VCaP (cell line): ENCODE results near the gene MYCBP.

ENCODE experiments used
- H3K27ac ChIP-seq: fragments of 450-650 bp; 2 replicates; pipeline ENCODE4 v1.5.1; 2017
- TF ChIP-seq, protein P1 (sequence below): fragments of 450-650 bp; conservative IDR thresholded peaks from 2 replicates; pipeline ENCODE4 v1.5.1; 2017; ENCODE audit warnings: mild to moderate bottlenecking, moderate library complexity

MYCBP gene

DNA sequence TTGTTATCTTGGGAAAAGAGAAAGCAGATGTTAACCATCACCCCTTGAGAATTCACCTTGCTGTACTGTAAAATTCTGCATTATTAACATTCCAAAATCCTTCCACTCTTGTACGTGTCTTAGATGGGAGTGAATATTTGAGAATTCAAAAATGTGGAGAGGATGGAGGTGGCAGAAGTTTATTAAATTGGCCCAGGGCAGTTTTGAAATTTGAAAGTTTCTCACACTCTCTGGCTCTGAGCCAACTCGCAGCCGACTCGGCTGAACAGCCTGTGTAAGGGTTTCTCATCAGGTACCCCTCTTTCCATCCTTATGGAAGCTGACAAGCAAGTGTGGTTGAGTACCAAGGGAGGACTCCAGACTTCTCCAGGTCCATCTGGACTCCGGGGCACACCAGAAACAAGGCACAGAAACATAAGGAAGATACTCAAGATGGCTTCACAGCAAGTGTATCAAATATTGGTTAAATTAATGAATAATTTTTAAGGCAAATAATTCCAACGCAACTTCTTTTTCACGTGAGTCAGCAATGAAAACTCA is 58.6 kb downstream of the MYCBP start:
- TF ChIP-seq, protein P1, sequence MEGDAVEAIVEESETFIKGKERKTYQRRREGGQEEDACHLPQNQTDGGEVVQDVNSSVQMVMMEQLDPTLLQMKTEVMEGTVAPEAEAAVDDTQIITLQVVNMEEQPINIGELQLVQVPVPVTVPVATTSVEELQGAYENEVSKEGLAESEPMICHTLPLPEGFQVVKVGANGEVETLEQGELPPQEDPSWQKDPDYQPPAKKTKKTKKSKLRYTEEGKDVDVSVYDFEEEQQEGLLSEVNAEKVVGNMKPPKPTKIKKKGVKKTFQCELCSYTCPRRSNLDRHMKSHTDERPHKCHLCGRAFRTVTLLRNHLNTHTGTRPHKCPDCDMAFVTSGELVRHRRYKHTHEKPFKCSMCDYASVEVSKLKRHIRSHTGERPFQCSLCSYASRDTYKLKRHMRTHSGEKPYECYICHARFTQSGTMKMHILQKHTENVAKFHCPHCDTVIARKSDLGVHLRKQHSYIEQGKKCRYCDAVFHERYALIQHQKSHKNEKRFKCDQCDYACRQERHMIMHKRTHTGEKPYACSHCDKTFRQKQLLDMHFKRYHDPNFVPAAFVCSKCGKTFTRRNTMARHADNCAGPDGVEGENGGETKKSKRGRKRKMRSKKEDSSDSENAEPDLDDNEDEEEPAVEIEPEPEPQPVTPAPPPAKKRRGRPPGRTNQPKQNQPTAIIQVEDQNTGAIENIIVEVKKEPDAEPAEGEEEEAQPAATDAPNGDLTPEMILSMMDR = no peak
- no peak overlapping the region for H3K27ac ChIP-seq

DNA sequence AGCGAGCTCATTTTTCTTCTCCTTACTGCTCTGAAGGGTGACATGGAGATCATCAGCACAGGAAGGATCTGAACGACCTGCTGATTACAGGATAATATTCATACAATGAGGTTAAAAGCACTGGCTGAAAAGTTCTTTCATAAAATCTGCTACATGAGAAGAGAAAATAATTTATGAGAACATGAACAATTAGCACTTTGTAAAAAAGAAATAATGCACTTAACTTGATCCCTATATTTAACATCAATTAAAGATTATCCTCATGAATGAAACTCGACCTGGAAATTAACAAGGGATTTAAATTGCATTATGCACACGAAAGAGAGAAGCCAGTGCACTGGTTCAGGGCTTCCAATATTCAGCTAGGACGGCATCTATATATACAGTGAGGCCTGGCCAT is 60.2 kb downstream of the MYCBP start:
- no peak overlapping the region for H3K27ac ChIP-seq
- TF ChIP-seq, protein P1 = no peak
